ENCODE measurements around the gene ANKRD24.
A peak's percentile ranks its signal among the peaks of the same experiment; 100 is the strongest.

The ANKRD24 gene

DNA sequence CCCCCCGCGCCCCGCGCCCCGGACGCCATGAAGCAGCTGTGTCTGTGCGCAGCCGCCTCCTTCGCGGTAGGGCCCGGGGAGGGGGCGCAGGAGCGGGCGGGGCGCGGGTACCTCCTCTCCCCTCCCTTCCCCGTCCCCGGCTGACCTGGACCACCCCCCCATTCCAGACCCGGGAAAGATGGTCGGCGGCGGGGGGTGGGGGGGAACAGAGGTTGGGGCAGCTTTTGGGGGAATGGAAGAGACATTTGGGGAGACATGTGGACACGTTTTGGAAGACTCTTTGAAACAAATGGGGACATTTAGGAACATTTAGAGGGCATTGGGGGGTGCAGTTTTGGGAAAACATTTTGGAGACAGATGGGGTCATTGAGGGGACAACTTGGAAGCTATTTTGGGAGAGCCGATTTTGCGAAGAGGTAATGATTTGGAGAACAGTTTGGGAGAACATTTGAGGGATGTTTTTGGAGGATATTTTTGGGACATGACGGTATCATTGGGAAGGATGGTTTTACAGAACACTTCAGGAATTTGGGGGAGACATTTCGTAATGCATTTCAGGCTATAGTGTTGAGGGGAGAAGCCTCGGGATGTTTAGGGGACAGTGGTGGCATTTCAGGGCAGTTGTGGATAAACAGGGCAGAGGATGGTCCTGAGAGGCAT lies 16.1 kb downstream of the ANKRD24 start:
- Histone ChIP-seq H3K27ac (ENCODE audit: poor library complexity, severe bottlenecking) (no peak overlapping the region), H3K36me3 (ENCODE audit: low read depth) (no peaks in the 10 kb centered on the region), H3K4me3 (ENCODE audit: severe bottlenecking) (no peak overlapping the region), H3K27me3 (ENCODE audit: insufficient read depth, poor library complexity, severe bottlenecking) (peaks cover 24% of the 10 kb centered on the region), H3K4me1 (ENCODE audit: insufficient read depth, poor library complexity, severe bottlenecking) (no peaks in the 10 kb centered on the region), H3K9me3 (ENCODE audit: severe bottlenecking) (no peaks in the 10 kb centered on the region)
- TF ChIP-seq, protein P1, sequence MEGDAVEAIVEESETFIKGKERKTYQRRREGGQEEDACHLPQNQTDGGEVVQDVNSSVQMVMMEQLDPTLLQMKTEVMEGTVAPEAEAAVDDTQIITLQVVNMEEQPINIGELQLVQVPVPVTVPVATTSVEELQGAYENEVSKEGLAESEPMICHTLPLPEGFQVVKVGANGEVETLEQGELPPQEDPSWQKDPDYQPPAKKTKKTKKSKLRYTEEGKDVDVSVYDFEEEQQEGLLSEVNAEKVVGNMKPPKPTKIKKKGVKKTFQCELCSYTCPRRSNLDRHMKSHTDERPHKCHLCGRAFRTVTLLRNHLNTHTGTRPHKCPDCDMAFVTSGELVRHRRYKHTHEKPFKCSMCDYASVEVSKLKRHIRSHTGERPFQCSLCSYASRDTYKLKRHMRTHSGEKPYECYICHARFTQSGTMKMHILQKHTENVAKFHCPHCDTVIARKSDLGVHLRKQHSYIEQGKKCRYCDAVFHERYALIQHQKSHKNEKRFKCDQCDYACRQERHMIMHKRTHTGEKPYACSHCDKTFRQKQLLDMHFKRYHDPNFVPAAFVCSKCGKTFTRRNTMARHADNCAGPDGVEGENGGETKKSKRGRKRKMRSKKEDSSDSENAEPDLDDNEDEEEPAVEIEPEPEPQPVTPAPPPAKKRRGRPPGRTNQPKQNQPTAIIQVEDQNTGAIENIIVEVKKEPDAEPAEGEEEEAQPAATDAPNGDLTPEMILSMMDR (IDR thresholded peaks at IDR 0.05; ENCODE audit: poor library complexity, severe bottlenecking) = no peak
- DNase-seq (ENCODE audit: low spot score) (no peak), ATAC-seq (ENCODE audit: low read depth) (no peak)

DNA sequence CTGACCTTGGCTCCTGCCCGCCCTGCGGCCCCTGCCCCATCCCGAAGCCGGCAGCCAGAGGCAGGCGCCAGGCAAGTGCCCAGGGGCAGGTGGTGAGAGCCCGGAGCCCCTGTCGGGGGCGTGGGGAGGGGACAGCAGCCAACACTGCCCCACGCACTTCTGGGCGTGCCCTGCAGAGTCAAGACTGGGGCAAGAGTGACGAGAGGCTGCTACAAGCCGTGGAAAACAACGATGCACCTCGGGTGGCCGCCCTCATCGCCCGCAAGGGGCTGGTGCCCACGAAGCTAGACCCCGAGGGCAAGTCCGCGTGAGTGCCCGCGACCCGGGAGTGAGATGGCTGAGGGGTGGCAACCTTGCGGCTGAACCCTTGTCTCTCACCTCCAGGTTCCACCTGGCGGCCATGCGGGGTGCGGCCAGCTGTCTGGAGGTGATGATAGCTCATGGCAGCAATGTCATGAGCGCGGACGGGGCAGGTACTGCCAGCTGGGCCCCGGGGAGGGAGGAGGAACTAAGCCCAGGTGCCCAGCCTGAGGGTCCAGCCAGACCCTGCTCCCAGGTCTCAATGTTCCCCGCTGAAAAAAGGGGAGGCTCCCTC lies 17.3 kb downstream of the ANKRD24 start:
- H3K4me3 ChIP-seq (ENCODE audit: severe bottlenecking) = no peak overlapping the region
- TF ChIP-seq, protein P1 (IDR thresholded peaks at IDR 0.05; ENCODE audit: poor library complexity, severe bottlenecking) = peak; percentile 13
- DNase-seq (ENCODE audit: low spot score) (no peak), ATAC-seq (ENCODE audit: low read depth) (peak; percentile 61; the same call in 1 of the 3 replicates)
- H3K27ac ChIP-seq (ENCODE audit: poor library complexity, severe bottlenecking) = no peak overlapping the region
- no peaks in the 10 kb centered on the region for H3K4me1 ChIP-seq (ENCODE audit: insufficient read depth, poor library complexity, severe bottlenecking)
- no peaks in the 10 kb centered on the region for H3K36me3 ChIP-seq (ENCODE audit: low read depth)
- H3K9me3 ChIP-seq (ENCODE audit: severe bottlenecking) = no peaks in the 10 kb centered on the region
- H3K27me3 ChIP-seq (ENCODE audit: insufficient read depth, poor library complexity, severe bottlenecking) = peaks cover 24% of the 10 kb centered on the region

DNA sequence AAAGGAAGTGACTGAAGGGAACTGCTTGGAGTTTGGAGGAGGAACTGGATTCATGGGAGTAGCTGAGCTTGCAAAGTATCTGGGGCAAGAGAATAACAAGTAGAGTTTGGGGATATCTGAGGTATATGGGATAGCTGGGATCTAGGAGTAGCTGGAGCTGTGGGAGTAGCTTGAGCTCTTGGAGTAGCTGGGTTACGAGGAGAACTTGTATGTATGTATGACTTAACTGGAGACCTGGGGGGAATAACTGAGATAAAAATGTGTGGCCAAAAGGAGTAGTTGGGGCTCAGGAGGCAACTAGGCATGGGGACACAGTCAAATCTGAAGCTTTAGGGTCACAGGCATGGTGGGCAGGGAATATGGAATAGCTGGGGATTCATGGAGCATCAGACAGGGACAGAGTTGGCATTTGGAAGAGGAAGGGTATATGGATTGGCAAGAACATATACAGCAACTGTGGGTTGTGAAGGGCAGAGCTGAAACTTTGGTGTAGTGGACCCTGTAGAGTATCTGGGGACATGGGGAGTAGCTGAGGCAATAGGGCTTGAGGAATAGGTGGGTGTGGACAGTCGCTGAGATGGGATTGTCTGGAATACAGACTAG lies 18.6 kb downstream of the ANKRD24 start:
- Histone ChIP-seq H3K9me3 (ENCODE audit: severe bottlenecking) (no peaks in the 10 kb centered on the region), H3K36me3 (ENCODE audit: low read depth) (no peaks in the 10 kb centered on the region), H3K4me3 (ENCODE audit: severe bottlenecking) (no peak overlapping the region), H3K27ac (ENCODE audit: poor library complexity, severe bottlenecking) (no peak overlapping the region), H3K4me1 (ENCODE audit: insufficient read depth, poor library complexity, severe bottlenecking) (no peaks in the 10 kb centered on the region), H3K27me3 (ENCODE audit: insufficient read depth, poor library complexity, severe bottlenecking) (peaks cover 24% of the 10 kb centered on the region)
- TF ChIP-seq, protein P1 (IDR thresholded peaks at IDR 0.05; ENCODE audit: poor library complexity, severe bottlenecking) = no peak
- no peak for DNase-seq (ENCODE audit: low spot score)
- no peak for ATAC-seq (ENCODE audit: low read depth)

- TF ChIP-seq, protein P1 (IDR thresholded peaks at IDR 0.05; ENCODE audit: poor library complexity, severe bottlenecking) = no peak
- Histone ChIP-seq H3K4me1 (ENCODE audit: insufficient read depth, poor library complexity, severe bottlenecking) (no peaks in the 10 kb centered on the region), H3K36me3 (ENCODE audit: low read depth) (no peaks in the 10 kb centered on the region), H3K27me3 (ENCODE audit: insufficient read depth, poor library complexity, severe bottlenecking) (peaks cover 24% of the 10 kb centered on the region), H3K27ac (ENCODE audit: poor library complexity, severe bottlenecking) (no peak overlapping the region), H3K9me3 (ENCODE audit: severe bottlenecking) (no peaks in the 10 kb centered on the region), H3K4me3 (ENCODE audit: severe bottlenecking) (no peak overlapping the region)
- no peak for ATAC-seq (ENCODE audit: low read depth)
- no peak for DNase-seq (ENCODE audit: low spot score)
These were observed 19.3 kb downstream of the ANKRD24 start for GRCh38 chr19:4201798-4202197.
